ENCODE results near the gene CREBRF. TPM values are rescaled to one million over a fixed set of nuclear protein-coding genes. Genes with fewer than 3 reads are reported as not detected.
"Not testable (repeated sequence)": the region's sequence is repeated elsewhere in the genome, so short reads cannot be mapped to it uniquely, and the experiment has no call there.

Gene CREBRF
- total RNA-seq, 1 donor from 2014 or later = 11.3 TPM

GRCh38 chr5:173148354-173148753 lies 92.2 kb downstream of the CREBRF start:
- intact Hi-C loops (cut with micrococcal nuclease) = loop anchor here (10.0 kb wide), 1 partner anchor 736 kb away; the partner anchor contains the start of gene CPEB4

GRCh38 chr5:173152547-173152946 lies 96.4 kb downstream of the CREBRF start:
- intact Hi-C loops (cut with micrococcal nuclease) = no loop called here

- intact Hi-C loops (cut with micrococcal nuclease) = no loop called here
Observed at GRCh38 chr5:173153842-173154241, 97.7 kb downstream of the CREBRF start.

DNA sequence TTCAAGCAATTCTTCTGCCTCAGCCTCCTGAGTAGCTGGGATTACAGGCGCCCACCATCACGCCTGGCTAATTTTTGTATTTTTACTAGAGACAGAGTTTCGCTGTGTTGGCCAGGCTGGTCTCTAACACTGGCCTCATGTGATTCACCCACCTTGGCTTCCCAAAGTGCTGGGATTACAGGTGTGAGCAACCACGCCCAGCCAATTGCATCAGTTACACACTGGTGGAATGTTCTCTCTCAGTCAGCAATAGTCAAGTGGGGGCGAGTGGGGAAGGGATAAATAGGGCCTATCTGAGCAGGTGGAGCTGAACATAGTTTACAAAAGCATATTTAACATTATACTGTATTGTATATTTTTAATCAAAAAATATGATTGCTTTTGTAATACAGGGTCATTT lies 98.5 kb downstream of the CREBRF start:
- intact Hi-C loops (cut with micrococcal nuclease) = not testable (repeated sequence)

- intact Hi-C loops (cut with micrococcal nuclease) = no loop called here
Observed at GRCh38 chr5:173155912-173156311, 99.8 kb downstream of the CREBRF start.

- intact Hi-C loops (cut with micrococcal nuclease) = no loop called here
Observed at GRCh38 chr5:173158366-173158765, 102.2 kb downstream of the CREBRF start.

DNA sequence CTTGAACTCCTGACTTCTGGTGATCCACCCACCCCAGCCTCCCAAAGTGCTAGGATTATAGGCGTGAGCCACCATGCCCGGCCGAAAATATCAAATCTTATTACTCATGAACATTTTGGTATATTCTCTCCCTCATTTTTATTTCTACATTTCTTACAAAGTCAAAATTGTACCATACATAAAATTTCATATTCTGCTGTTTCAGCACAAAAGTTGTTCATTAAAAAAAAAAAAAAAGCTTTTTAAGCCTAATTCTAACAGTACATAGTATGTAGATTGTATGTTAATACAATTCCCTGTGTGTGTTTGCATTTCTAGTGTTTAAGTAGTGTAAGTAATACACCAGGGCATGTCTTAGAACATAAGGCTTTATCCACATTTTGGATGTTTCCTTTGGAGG lies 103.1 kb downstream of the CREBRF start:
- intact Hi-C loops (cut with micrococcal nuclease) = no loop called here

GRCh38 chr5:173161148-173161547 lies 105.0 kb downstream of the CREBRF start:
- intact Hi-C loops (cut with micrococcal nuclease) = no loop called here

GRCh38 chr5:173163219-173163618 lies 107.1 kb downstream of the CREBRF start:
- intact Hi-C loops (cut with micrococcal nuclease) = no loop called here

GRCh38 chr5:173165177-173166016 lies 109.2 kb downstream of the CREBRF start:
- intact Hi-C loops (cut with micrococcal nuclease) = no loop called here

DNA sequence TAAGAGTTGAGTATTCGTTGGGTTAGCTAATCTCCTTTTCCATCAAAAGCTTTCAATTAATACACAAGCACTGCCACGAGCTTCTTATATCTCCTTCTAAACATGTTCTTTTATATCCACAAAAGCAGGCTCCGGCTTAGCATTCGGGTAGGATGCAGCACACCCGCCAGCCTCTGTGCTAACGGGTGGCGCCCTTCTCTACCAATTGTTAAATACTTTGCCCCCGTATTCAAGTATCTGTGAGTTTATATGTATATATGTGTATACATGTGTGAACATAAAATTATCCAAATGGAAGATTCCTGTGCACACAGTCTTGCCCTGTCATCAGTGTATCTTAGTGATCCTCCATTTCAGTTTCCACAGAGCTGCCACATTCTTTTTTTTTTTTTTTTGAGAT lies 116.0 kb downstream of the CREBRF start:
- intact Hi-C loops (cut with micrococcal nuclease) = no loop called here

DNA sequence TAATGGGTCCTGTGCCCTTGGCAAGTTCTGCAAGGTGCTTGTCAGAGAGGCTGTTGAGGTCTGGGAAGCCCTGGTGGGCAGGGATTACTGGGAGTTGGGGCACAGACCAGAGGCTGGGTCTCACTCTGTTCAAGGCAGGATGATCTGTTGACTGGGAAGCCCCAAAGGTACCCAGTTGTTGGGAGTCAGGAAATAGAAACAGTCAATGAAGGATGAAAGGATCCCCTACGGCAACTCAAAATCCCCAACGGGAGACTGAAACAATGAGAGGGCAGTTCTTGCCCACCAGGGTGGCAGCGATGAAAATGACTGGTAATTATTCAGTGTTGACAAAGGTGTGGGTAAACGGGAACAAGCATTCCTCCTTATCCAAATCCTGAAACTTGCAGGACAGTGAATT lies 119.4 kb downstream of the CREBRF start:
- intact Hi-C loops (cut with micrococcal nuclease) = no loop called here

DNA sequence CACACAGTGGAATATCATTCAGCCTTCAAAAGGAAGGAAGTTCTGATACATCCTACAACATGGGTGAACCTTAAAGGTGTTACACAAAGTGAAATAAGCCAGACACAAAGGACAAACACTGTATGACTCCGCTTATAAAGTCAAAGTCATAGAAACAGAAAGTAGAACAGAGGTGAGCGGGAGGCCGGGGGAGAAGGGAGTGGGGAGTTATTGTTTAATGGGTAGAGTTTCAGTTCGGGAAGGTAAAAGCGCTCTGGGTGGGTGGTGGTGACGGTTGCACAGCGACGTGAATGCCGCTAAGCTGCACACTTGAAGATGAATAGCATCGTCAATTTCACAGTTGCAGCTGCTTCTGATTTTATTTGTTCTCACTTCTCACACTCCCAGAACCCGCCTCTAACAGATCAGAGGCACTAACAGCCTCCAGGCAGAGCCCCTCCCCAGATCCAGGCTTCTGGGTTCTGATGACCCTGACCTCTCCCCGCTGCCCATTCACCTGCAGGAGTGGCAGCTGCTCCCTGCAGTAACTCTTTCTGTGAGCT lies 122.3 kb downstream of the CREBRF start:
- intact Hi-C loops (cut with micrococcal nuclease) = no loop called here

DNA sequence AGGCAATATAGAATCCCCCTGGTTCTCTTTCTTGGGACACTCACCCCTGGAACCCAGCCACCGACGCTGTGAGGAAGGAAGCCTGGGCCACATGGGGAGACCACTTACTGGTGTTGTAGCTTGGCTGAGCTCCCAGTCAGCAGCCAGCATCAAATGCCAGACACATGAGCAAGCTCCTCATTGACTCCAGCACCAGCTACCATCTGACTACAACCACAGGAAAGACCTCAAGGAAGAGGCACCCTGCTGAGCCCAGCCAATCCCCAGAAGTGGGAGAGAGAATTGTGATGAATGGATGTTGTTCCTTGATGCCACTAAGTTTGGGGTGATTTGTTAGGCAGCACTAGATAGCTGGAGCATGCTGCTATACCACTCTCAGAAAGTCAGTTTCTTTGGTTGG lies 124.2 kb downstream of the CREBRF start:
- intact Hi-C loops (cut with micrococcal nuclease) = no loop called here

DNA sequence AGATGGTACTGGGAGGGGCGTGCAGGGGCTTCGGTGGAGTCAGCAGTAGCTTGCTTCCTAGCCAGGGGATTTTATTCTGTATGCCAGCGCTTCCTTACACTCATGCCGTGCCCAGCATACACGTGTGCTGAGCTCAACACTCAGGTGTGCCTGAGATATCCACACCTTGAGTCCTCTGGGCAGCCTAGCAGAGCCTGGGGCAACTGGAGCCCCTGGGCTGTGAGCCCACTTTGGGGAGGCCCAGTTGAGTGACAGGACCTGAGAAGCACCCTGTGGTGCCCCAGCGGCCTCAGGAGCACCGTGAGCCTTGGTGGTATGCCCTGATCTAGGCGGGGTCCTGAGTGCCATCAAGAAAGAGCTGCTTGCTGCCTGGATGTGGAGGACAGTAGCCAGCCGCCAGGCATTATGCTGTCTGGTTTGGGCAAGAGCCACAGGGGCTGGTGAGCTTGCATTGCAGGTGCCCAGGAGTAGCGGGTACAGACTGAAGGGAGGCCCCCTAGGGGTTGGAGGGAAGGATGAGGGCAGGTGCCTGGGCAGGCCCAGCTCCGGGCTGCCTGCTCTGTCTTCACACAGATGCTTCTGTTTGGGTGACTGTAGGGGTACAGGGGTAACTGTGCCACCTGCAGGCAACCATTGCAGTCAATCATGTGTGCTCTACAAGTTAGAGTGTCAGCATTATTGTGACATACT lies 131.0 kb downstream of the CREBRF start:
- intact Hi-C loops (cut with micrococcal nuclease) = no loop called here

GRCh38 chr5:173188280-173188679 lies 132.1 kb downstream of the CREBRF start:
- intact Hi-C loops (cut with micrococcal nuclease) = no loop called here

Other genes starting within 250 kb of the CREBRF start
- 40.2 and 41.3 TPM in 2 replicates for gene ERGIC1, start 222.1 kb upstream of the CREBRF start, total RNA-seq
- gene RPL26L1, start 96.9 kb upstream of the CREBRF start, total RNA-seq = 39.6 and 46.1 TPM in 2 replicates
- 159 and 170 TPM in 2 replicates for gene ATP6V0E1, start 72.6 kb upstream of the CREBRF start, total RNA-seq
- gene BNIP1, start 88.2 kb downstream of the CREBRF start, total RNA-seq = 14.4 and 16.7 TPM in 2 replicates
- not detected in 2 replicates for gene NKX2-5, start 178.9 kb downstream of the CREBRF start, total RNA-seq

Data from T-helper 2 cell treated with Interferon-gamma antibody and Interleukin-4, amounts not matched to agents 100 ng/mL and 5 ng/mL, for 36 hours (primary cell).